Sigmoid colon (tissue), 4 donors: ENCODE data around the gene AVEN.

Source experiments
- CTCF ChIP-seq, 4 experiments: fragments of 450-650 bp in 3 of 4; fragments of 200-600 bp in 1 of 4; IDR thresholded peaks; one replicate each; pipeline ENCODE4 v1.5.1; 2016 to 2019; ENCODE audit warnings: antibody characterized with exemption in 4 of 4, mild to moderate bottlenecking in 3 of 4, moderate library complexity in 2 of 4
- EP300 ChIP-seq, 4 donors: sonication (generic); formaldehyde crosslinking; IDR thresholded peaks; one replicate each; pipeline ENCODE4 v1.6.1; 2017; ENCODE audit warnings: antibody characterized with exemption in 4 of 4
- POLR2A ChIP-seq, 2 donors: fragments of 450-650 bp; IDR thresholded peaks; one replicate each; pipeline ENCODE4 v1.6.1; 2016; ENCODE audit warnings: antibody characterized with exemption in 2 of 2, mild to moderate bottlenecking in 2 of 2, moderate library complexity in 2 of 2
- POLR2AphosphoS5 ChIP-seq, 4 donors: sonication (generic); formaldehyde crosslinking; IDR thresholded peaks; one replicate each; pipeline ENCODE4 v1.6.1; 2017; ENCODE audit warnings: antibody characterized with exemption in 4 of 4

- TF ChIP-seq CTCF (IDR thresholded peaks at IDR 0.05) (no peak), POLR2AphosphoS5 (IDR thresholded peaks at IDR 0.05) (no peak), POLR2A (IDR thresholded peaks at IDR 0.05) (no peak), EP300 (IDR thresholded peaks at IDR 0.05) (no peak)
These were observed 4.8 kb upstream of the AVEN start for GRCh38 chr15:34043813-34044212.
